Gastroesophageal sphincter (tissue), 4 donors: Measurements from ENCODE around the gene KLRG1. TPM values are rescaled to one million over a fixed set of nuclear protein-coding genes. Genes with fewer than 3 reads are reported as not detected.

ENCODE experiments used
- ATAC-seq: fragments of 150-250 bp; one replicate; pipeline ENCODE4 v1.9.1; 2016; ENCODE audit warnings: mild to moderate bottlenecking, moderate library complexity
- H3K27ac ChIP-seq, 4 donors: fragments of 200-600 bp; sonication (generic) in 3 of 4; 1 replicate in 3 of 4; 2 replicates in 1 of 4; pipeline ENCODE4 v1.5.1; 2016 to 2019
- H3K27me3 ChIP-seq: fragments of 200-600 bp; sonication (generic); one replicate; pipeline ENCODE4 v1.5.1; 2019
- H3K36me3 ChIP-seq, 2 donors: fragments of 200-600 bp; sonication (generic); one replicate each; pipeline ENCODE4 v1.5.1; 2019; ENCODE audit warnings: control low read depth in 1 of 2
- H3K4me1 ChIP-seq, 3 donors: fragments of 200-600 bp; sonication (generic); 1 replicate in 2 of 3; 2 replicates in 1 of 3; pipeline ENCODE4 v1.5.1; 2016 to 2019; ENCODE audit warnings: control low read depth in 2 of 3
- H3K4me3 ChIP-seq, 2 donors: fragments of 200-600 bp; sonication (generic); one replicate each; pipeline ENCODE4 v1.5.1; 2019; ENCODE audit warnings: mild to moderate bottlenecking in 1 of 2, moderate library complexity in 1 of 2
- H3K9me3 ChIP-seq, 3 donors: fragments of 200-600 bp; sonication (generic); one replicate each; pipeline ENCODE4 v1.5.1; 2017 to 2019; ENCODE audit warnings: control low read depth in 2 of 3
- EP300 ChIP-seq: sonication (generic); formaldehyde crosslinking; IDR thresholded peaks from one replicate; pipeline ENCODE4 v1.6.1; 2017; ENCODE audit warnings: antibody characterized with exemption, mild to moderate bottlenecking
- POLR2A ChIP-seq, 2 donors: fragments of 450-650 bp; IDR thresholded peaks; one replicate each; pipeline ENCODE4 v1.6.1; 2017; ENCODE audit warnings: antibody characterized with exemption in 2 of 2, mild to moderate bottlenecking in 2 of 2, moderate library complexity in 1 of 2
- POLR2AphosphoS5 ChIP-seq: sonication (generic); formaldehyde crosslinking; IDR thresholded peaks from one replicate; pipeline ENCODE4 v1.6.1; 2017; ENCODE audit warnings: antibody characterized with exemption
- WGBS, 2 donors: methylation state at CpG; one replicate each; pipeline ENCODE4 v1.1.5; 2018; ENCODE audit warnings: low coverage in 1 of 2; 5-methylcytosine and 5-hydroxymethylcytosine counted together
- total RNA-seq, 4 donors: library from RNA; depleted of rRNA; stranded (reverse); fragments of >200 nt; gene quantifications; one replicate each; pipeline ENCODE4 v1.1.0, GENCODE V29; 2016
- TF ChIP-seq, protein P1 (sequence below), 4 experiments: fragments of 200-600 bp in 2 of 4; fragments of 450-650 bp in 2 of 4; sonication (generic) in 1 of 4; IDR thresholded peaks; one replicate each; pipeline ENCODE4 v1.5.1; 2017 to 2019; ENCODE audit warnings: antibody characterized with exemption in 4 of 4, mild to moderate bottlenecking in 2 of 4, moderate library complexity in 2 of 4

KLRG1 gene
- total RNA-seq, 4 donors from 2014 or later, result 0.45 to 5.7 (median 1.6) TPM; not detected in 1

DNA sequence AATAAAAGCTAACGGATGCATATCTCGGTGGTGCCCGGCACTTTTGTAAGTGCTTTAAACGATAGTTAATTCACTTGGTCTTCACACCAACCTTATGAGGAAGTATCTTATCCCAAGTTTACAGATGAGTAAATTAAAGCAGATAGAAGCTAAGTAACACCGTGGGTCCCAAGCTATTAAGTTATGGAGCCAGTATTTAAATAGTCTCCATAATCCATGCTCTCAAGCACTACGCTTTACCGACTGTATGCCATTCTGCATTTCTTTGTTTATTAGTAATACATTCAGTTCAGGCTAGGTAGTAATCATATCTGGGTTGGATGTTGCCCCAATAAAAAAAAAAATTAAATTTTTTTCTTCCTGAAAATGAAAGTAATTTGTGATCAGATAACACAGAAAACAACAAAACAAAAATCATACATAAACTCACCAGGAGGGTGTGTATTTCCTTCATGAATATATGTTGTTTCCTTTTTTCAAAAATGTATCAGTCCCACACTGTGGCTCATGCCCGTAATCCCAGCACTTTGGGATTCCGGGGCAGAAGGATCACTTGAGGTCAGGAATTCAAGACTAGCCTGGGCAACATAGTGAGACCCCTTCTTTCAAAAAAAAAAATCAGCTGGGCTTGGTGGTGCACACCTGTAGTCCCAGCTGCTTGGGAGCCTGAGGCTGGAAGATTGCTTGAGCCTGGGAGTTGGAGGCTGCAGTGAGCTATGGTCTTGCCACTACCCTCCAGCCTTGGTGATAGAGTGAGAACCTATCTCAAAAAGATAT, 38.5 kb upstream of the KLRG1 start:
- Histone ChIP-seq H3K27me3 (no peaks in the 10 kb centered on the region), H3K36me3 (peaks cover 0 to 7% of the 10 kb centered on the region in 2 donors), H3K4me3 (peak overlapping the region; percentile 52 to 74), H3K9me3 (no peaks in the 10 kb centered on the region), H3K27ac (peak overlapping the region; percentile 95 to 97 (median 95)), H3K4me1 (peaks cover 0 to 40% (median 4%) of the 10 kb centered on the region in 3 donors)
- TF ChIP-seq EP300, result no peak
- TF ChIP-seq POLR2A (IDR thresholded peaks at IDR 0.05), result no peak
- no peak for TF ChIP-seq POLR2AphosphoS5
- TF ChIP-seq, protein P1, sequence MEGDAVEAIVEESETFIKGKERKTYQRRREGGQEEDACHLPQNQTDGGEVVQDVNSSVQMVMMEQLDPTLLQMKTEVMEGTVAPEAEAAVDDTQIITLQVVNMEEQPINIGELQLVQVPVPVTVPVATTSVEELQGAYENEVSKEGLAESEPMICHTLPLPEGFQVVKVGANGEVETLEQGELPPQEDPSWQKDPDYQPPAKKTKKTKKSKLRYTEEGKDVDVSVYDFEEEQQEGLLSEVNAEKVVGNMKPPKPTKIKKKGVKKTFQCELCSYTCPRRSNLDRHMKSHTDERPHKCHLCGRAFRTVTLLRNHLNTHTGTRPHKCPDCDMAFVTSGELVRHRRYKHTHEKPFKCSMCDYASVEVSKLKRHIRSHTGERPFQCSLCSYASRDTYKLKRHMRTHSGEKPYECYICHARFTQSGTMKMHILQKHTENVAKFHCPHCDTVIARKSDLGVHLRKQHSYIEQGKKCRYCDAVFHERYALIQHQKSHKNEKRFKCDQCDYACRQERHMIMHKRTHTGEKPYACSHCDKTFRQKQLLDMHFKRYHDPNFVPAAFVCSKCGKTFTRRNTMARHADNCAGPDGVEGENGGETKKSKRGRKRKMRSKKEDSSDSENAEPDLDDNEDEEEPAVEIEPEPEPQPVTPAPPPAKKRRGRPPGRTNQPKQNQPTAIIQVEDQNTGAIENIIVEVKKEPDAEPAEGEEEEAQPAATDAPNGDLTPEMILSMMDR (IDR thresholded peaks at IDR 0.05), result no peak
- ATAC-seq, result no peak
- WGBS, 2 donors, result 21 to 23% methylated on average over 9 of the region's 9 CpGs

DNA sequence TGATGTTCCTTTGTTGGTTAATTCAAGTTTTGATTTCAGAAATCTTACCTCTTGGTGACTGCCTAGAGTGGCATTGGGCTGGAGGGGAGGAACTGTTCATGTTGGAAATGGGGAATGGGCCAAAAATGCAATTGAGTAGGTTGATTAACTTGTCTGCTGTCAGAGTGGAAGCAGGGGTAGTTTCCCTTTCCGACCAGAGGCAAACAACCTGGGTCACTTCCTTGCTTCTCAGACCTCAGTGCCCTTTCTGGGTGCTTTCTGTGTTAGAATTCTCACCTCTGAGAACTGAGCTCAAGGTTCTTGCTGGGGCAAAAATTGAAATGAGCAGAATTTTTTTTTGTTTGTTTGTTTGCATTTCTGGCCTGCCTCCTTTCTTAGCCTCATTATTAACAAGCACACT, 37.6 kb upstream of the KLRG1 start:
- Histone ChIP-seq H3K27me3 (no peaks in the 10 kb centered on the region), H3K4me3 (no peak overlapping the region), H3K27ac (no peak overlapping the region), H3K4me1 (peaks cover 0 to 39% (median 4%) of the 10 kb centered on the region in 3 donors), H3K9me3 (no peaks in the 10 kb centered on the region), H3K36me3 (peaks cover 0 to 11% of the 10 kb centered on the region in 2 donors)
- WGBS, 2 donors, result 82 to 100% methylated on average over 1 of the region's 1 CpG
- TF ChIP-seq EP300 (no peak), POLR2A (IDR thresholded peaks at IDR 0.05) (no peak), POLR2AphosphoS5 (no peak)
- TF ChIP-seq, protein P1 (IDR thresholded peaks at IDR 0.05), result no peak
- no peak for ATAC-seq

DNA sequence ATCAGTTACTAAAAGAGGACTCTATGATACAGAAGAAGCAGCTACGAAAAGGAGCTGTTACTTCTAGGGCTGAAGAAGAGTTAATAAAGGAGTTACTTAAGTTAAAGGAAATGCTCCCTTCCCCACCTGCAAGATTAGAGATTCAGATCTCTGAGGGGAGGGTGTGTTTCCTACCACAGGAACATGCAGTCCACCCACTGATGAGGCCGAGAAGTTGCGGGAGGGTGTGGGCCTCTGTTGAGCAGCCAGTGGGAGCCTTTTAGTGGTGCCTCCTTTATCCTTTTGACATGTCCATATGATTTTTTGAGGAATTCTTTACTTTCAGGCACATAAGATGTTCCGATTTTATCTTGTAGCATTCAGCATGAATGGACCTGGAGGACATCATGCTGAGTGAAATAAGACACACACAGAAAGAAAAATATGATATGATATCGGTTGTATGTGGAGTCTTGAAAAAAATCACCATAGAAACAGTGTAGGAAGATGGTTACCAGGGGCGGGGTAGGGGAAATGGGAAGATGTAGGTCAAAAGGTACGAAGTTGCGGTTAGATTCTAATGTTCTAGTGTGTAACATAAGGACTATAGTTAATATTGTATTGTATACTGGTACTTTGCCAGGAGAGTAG, 35.5 kb upstream of the KLRG1 start:
- 71 to 95% methylated on average over 6 to 8 of the region's 8 CpGs for WGBS, 2 donors
- H3K9me3 ChIP-seq, result no peaks in the 10 kb centered on the region
- no peak overlapping the region for H3K4me3 ChIP-seq
- H3K4me1 ChIP-seq, result peaks cover 0 to 17% (median 0%) of the 10 kb centered on the region in 3 donors
- no peak for ATAC-seq
- TF ChIP-seq POLR2AphosphoS5 (no peak), POLR2A (IDR thresholded peaks at IDR 0.05) (no peak), EP300 (no peak)
- TF ChIP-seq, protein P1 (IDR thresholded peaks at IDR 0.05), result no peak
- H3K36me3 ChIP-seq, result peaks cover 0 to 11% of the 10 kb centered on the region in 2 donors
- no peaks in the 10 kb centered on the region for H3K27me3 ChIP-seq
- no peak overlapping the region for H3K27ac ChIP-seq

DNA sequence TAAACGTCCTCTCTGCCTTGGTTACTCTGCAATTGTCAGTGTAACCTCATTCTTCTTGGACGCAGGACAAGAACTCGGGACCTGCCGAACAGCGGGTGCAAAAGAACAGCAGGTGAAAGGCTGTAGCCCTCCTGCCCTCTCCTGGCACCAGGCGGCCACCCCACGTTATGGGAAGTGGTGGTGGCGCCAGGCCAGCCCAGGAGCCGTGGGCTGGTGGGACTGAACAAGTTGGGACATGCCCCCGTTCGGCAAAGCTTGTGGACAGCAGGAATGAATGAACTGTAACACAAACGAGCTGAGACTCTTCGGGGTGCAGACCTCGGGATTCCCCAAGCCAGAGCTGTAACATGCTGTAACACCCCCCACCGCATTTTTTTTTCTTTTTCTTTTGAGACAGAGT, 33.3 kb upstream of the KLRG1 start:
- H3K27ac ChIP-seq, result no peak overlapping the region
- ATAC-seq, result no peak
- peaks cover 0 to 17% of the 10 kb centered on the region in 2 donors for H3K36me3 ChIP-seq
- H3K4me3 ChIP-seq, result no peak overlapping the region
- 84% methylated on average over 4 of the region's 15 CpGs; no CpG with 5 or more reads in 1 of the 2 donors for WGBS, 2 donors
- no peaks in the 10 kb centered on the region for H3K27me3 ChIP-seq
- H3K4me1 ChIP-seq, result peaks cover 0 to 9% (median 0%) of the 10 kb centered on the region in 3 donors
- TF ChIP-seq EP300, result no peak
- TF ChIP-seq, protein P1 (IDR thresholded peaks at IDR 0.05), result no peak
- no peak for TF ChIP-seq POLR2A (IDR thresholded peaks at IDR 0.05)
- no peak for TF ChIP-seq POLR2AphosphoS5
- no peaks in the 10 kb centered on the region for H3K9me3 ChIP-seq
